Erythroblast (primary cell): Measurements from ENCODE around the gene PAX3.
"Not testable (repeated sequence)": the region's sequence is repeated elsewhere in the genome, so short reads cannot be mapped to it uniquely, and the experiment has no call there.

ENCODE experiments used
- DNase-seq, 2 experiments: peaks; one replicate each; lab custom pipeline; 2025; lab: John Stamatoyannopoulos, UW
- GATA1 ChIP-seq: IDR thresholded peaks from 2 replicates; pipeline ENCODE4 v1.6.1; 2011; ENCODE audit warnings: low read depth, mild to moderate bottlenecking, control low read depth, low read length, moderate library complexity
- POLR2A ChIP-seq: IDR thresholded peaks from 2 replicates; pipeline ENCODE4 v1.6.1; 2011; ENCODE audit warnings: mild to moderate bottlenecking, low read length

The PAX3 gene

DNA sequence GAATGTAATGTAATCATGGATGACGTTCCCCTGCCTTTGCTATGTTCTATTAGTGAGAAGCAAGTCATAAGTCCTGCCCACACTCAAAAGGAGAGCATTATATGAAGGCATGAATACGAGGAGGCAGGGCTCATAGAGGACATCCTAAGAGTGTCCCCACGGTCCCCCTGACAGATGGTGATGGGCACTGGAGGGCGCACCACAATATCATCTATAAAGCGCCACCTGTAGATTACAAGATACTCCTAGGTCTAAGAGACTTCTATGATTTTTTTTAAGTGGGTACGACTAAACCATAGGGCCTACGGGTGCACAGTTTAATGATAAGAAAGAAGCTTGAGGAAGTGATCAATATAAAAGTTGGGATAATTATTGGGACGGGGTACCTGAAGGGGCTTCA, 131.0 kb downstream of the PAX3 start:
- DNase-seq, result no peak
- TF ChIP-seq GATA1 (no peak), POLR2A (no peak)

DNA sequence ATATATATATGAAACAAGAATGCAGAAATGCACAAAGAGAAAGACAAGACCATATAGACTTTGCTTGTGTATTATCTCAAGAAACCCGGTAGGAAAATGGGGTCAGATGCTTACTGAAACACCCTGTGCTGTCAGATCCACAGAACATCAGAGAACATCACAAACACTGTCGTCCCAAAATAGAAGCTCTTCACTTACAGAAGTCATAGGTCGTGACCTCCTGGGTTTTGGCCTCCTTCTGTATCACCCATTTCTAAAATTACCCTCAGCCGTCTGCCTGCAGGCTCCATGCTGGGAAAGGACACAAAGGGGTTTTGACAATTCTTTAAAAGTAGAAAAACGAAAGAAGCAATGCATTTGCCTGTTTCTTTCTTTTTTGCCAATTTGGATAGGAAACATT, 137.9 kb downstream of the PAX3 start:
- TF ChIP-seq GATA1 (no peak), POLR2A (no peak)

DNA sequence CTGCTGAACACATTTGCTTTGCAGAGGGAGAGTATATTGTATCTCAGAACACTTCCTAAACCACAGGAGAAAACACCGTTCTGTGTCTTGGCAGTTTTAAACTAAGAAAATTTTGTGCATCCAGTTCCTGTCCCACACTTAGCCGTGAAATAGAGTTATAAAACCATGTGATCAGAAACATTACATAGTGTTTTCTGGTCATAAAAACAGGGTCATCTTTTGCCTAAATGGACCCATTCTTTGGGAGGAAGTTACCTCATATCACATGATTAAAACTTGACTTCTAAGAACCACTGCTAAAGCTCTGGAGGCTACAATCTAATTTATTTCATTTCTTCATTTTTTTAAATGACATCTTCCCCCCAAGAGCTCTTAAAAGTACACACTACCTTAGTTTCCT, 138.7 kb downstream of the PAX3 start:
- TF ChIP-seq POLR2A (no peak), GATA1 (no peak)

More for the DNA sequence above, 137.9 kb downstream of the PAX3 start:
- DNase-seq, result no peak

DNA sequence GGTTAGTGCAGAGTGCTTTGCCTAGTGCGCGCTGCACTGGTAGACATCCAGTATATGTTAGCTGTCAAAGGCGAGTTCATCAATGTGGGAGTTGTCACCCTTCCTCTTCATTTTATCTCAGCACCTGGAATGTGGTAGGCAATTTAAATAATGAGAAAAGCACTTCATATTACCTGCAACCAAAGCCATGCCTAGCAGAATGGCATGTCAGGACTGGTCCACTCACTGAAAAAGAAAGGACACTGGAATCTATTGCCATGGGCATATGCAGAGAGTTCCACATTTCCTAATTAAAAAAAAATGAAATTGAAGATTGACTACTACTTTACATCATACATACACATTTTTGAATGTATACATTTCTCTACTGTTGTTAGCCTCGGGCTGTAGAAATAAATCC, 139.6 kb downstream of the PAX3 start:
- no peak for DNase-seq

More for the DNA sequence above, 138.7 kb downstream of the PAX3 start:
- DNase-seq, result no peak

DNA sequence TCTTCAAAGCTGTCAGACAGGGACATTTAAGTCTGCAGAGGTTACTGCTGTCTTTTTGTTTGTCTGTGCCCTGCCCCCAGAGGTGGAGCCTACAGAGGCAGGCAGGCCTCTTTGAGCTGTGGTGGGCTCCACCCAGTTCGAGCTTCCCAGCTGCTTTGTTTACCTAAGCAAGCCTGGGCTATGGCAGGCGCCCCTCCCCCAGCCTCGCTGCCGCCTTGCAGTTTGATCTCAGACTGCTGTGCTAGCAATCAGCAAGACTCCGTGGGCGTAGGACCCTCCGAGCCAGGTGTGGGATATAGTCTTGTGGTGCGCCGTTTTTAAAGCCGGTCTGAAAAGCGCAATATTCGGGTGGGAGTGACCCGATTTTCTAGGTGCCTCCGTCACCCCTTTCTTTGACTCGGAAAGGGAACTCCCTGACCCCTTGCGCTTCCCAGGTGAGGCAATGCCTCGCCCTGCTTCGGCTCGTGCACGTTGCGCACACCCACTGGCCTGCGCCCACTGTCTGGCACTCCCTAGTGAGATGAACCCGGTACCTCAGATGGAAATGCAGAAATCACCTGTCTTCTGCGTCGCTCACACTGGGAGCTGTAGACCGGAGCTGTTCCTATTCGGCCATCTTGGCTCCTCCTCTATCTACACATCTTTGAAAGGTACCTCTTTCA, 143.7 kb downstream of the PAX3 start:
- not testable (repeated sequence) for DNase-seq

More for the DNA sequence above, 139.6 kb downstream of the PAX3 start:
- TF ChIP-seq POLR2A, result no peak
- TF ChIP-seq GATA1, result no peak
